Kidney (tissue), 14 donors: ENCODE data around the gene NUDT3. TPM values are rescaled to one million over a fixed set of nuclear protein-coding genes. Genes with fewer than 3 reads are reported as not detected.

Source experiments
- DNase-seq, 5 donors: peaks; one replicate each; pipeline ENCODE4 v3.0.0-alpha.2; 2013 to 2020
- FAIRE-seq: peaks from 2 replicates; lab custom pipeline; 2012; peaks lifted over from hg19 to GRCh38; lab: Jason Lieb, UNC
- H3K27ac ChIP-seq, 2 donors: one replicate each; pipeline ENCODE4 v1.7.0; 2013; ENCODE audit warnings: low read depth in 2 of 2, low read length in 2 of 2, inconsistent platforms in 1 of 2
- H3K27me3 ChIP-seq: one replicate; pipeline ENCODE4 v1.7.1; 2013; ENCODE audit warnings: low read length, inconsistent platforms; ENCODE audit not compliant: control insufficient read depth, insufficient read depth
- H3K36me3 ChIP-seq, 3 donors: one replicate each; pipeline versions ENCODE4 v1.7.0 to v1.7.1; 2013; ENCODE audit warnings: low read length in 3 of 3, control low read depth in 1 of 3, inconsistent platforms in 1 of 3; ENCODE audit not compliant: insufficient read depth in 3 of 3, control insufficient read depth in 2 of 3
- H3K4me1 ChIP-seq, 3 donors: one replicate each; pipeline versions ENCODE4 v1.7.0 to v1.7.1; 2013; ENCODE audit warnings: low read length in 3 of 3, inconsistent platforms in 1 of 3, low read depth in 1 of 3; ENCODE audit not compliant: control insufficient read depth in 2 of 3, insufficient read depth in 2 of 3
- H3K4me3 ChIP-seq, 3 donors: one replicate each; pipeline versions ENCODE4 v1.7.0 to v1.8.1; 2013; ENCODE audit warnings: low read length in 3 of 3, control low read depth in 1 of 3, inconsistent platforms in 1 of 3
- H3K9ac ChIP-seq, 3 donors: one replicate each; pipeline versions ENCODE4 v1.7.0 to v1.7.1; 2013; ENCODE audit warnings: low read length in 3 of 3, control low read depth in 1 of 3, inconsistent platforms in 1 of 3
- H3K9me3 ChIP-seq, 3 donors: one replicate each; pipeline versions ENCODE4 v1.7.0 to v1.7.1; 2013; ENCODE audit warnings: low read length in 3 of 3, control low read depth in 1 of 3, inconsistent platforms in 1 of 3; ENCODE audit not compliant: control insufficient read depth in 2 of 3, insufficient read depth in 1 of 3
- intact Hi-C: fragments of 100-400 bp; cut with DNase I; formaldehyde crosslinking; loops from one replicate; pipeline ENCODE4 v1.11.1; 2022
- polyA plus RNA-seq: library from polyadenylated mRNA; stranded (reverse); fragments of 350-450 nt; fragmentation: Illumina TruSeq; extraction: RNeasy Lipid Tissue Mini Kit (QIAGEN cat#74804); gene quantifications from one replicate; pipeline ENCODE4 v1.2.3, GENCODE V29; 2014; ENCODE audit warnings: low read depth, low replicate concordance; ENCODE audit not compliant: insufficient read depth
- total RNA-seq: library from RNA; stranded (reverse); fragmentation: NEBNext Ultra II Directional; extraction: Animal tissue kit (Norgen Biotek cat#: 25700); gene quantifications from one replicate; pipeline ENCODE4 v1.2.1, GENCODE V29; 2021
- TF ChIP-seq, protein P1 (sequence below): IDR thresholded peaks from 3 replicates; pipeline ENCODE4 v1.5.1; 2012; ENCODE audit warnings: mild to moderate bottlenecking, moderate library complexity, borderline replicate concordance; ENCODE audit not compliant: insufficient read depth; ENCODE audit errors: extremely low read depth
- donor health status: control.
- donor health status: control.
- donor health status: control.
- donor health status: control.
- donor health status: control.
- donor health status: DM: yes; HTN: yes; CAD: no.
- donor health status: Normal renal cell carcinoma (clear cell type).

NUDT3 gene
- total and polyA plus RNA-seq, 2 donors from 2014 or later: 17.7 to 53.8 TPM

- TF ChIP-seq, protein P1, sequence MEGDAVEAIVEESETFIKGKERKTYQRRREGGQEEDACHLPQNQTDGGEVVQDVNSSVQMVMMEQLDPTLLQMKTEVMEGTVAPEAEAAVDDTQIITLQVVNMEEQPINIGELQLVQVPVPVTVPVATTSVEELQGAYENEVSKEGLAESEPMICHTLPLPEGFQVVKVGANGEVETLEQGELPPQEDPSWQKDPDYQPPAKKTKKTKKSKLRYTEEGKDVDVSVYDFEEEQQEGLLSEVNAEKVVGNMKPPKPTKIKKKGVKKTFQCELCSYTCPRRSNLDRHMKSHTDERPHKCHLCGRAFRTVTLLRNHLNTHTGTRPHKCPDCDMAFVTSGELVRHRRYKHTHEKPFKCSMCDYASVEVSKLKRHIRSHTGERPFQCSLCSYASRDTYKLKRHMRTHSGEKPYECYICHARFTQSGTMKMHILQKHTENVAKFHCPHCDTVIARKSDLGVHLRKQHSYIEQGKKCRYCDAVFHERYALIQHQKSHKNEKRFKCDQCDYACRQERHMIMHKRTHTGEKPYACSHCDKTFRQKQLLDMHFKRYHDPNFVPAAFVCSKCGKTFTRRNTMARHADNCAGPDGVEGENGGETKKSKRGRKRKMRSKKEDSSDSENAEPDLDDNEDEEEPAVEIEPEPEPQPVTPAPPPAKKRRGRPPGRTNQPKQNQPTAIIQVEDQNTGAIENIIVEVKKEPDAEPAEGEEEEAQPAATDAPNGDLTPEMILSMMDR: no peak
- DNase-seq: no peak
Measured at GRCh38 chr6:34318499-34319470, 73.7 kb downstream of the NUDT3 start.

DNA sequence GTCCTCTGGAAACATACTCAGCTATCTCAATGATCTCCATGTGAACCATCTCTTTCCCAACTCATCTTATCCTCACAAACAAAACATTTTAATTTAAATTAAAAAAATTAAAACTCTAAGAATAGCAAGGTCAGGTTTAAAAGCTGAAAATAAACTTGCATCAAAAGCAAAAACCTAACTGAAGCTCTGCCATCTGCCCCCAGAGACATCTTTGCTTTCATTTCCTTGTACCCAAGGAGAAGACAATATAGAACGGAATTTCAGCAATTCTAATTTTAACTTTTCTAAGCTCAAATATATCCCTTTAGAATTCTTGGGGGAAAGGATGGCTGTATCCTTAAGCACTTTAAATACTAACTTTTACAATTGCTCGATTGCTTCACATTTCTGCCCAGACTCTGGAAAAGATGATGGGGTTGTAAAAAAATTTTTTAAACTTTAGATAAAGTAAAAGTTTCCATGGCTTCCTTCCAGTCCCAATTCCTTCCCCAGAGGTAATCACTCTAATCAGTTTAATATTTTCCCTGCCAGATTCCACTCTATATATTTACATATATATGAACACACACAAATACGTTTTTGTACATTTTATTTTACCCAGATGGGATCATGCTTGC lies 74.5 kb downstream of the NUDT3 start:
- Histone ChIP-seq H3K36me3 (no peaks in the 10 kb centered on the region), H3K27ac (no peak overlapping the region), H3K9ac (no peak overlapping the region), H3K4me3 (no peak overlapping the region), H3K4me1 (peaks cover 0 to 5% (median 0%) of the 10 kb centered on the region in 3 donors), H3K27me3 (no peaks in the 10 kb centered on the region), H3K9me3 (no peaks in the 10 kb centered on the region)
- intact Hi-C loops: no loop called here
- TF ChIP-seq, protein P1: no peak
- FAIRE-seq: no peak
- no peak for DNase-seq

More at GRCh38 chr6:34318499-34319470, 73.7 kb downstream of the NUDT3 start:
- Histone ChIP-seq H3K4me3 (no peak overlapping the region), H3K27ac (peak overlapping the region in 1 of 2 donors; percentile 11), H3K9me3 (no peaks in the 10 kb centered on the region), H3K4me1 (peaks cover 0 to 5% (median 0%) of the 10 kb centered on the region in 3 donors), H3K36me3 (no peaks in the 10 kb centered on the region), H3K27me3 (no peaks in the 10 kb centered on the region), H3K9ac (no peak overlapping the region)
- intact Hi-C loops: no loop called here
- FAIRE-seq: no peak

DNA sequence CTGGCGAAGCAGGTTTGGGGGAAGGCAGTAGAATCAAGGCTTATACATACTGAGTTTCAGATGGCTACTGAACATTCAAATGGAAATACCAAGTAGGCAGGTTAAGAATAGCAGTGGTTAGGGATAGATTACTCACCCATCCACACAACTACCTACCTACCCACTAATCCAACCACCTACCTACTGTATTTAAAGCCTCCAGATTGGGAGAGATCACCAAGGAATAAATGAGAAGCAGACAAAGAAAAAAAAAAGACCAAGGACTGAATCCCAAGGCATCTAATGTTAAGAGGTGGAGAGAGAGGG lies 75.3 kb downstream of the NUDT3 start:
- intact Hi-C loops: no loop called here
- TF ChIP-seq, protein P1: no peak
- H3K27ac ChIP-seq: no peak overlapping the region
- H3K27me3 ChIP-seq: no peaks in the 10 kb centered on the region
- no peak overlapping the region for H3K4me3 ChIP-seq
- peaks cover 0 to 5% (median 0%) of the 10 kb centered on the region in 3 donors for H3K4me1 ChIP-seq
- H3K9ac ChIP-seq: no peak overlapping the region
- H3K36me3 ChIP-seq: no peaks in the 10 kb centered on the region
- no peaks in the 10 kb centered on the region for H3K9me3 ChIP-seq
- FAIRE-seq (no peak), DNase-seq (no peak)
